ENCODE results near the gene POLRMT.
"Not testable (repeated sequence)": the region's sequence is repeated elsewhere in the genome, so short reads cannot be mapped to it uniquely, and the experiment has no call there.

POLRMT gene

GRCh38 chr19:613732-614567, 19.4 kb downstream of the POLRMT start:
- no peaks in the 10 kb centered on the region for H3K27me3 ChIP-seq
- no peak overlapping the region for H3K4me2 ChIP-seq
- no peaks in the 10 kb centered on the region for H3K9me3 ChIP-seq
- H3K27ac ChIP-seq, result no peak overlapping the region
- peaks cover 41% of the 10 kb centered on the region for H3K36me3 ChIP-seq
- H4K20me1 ChIP-seq, result 0 out of 2 replicates have a peak, but pooled peaks cover 4% of the 10 kb centered on the region
- no peak overlapping the region for H3K9ac ChIP-seq
- H3K4me1 ChIP-seq, result peaks cover 44% of the 10 kb centered on the region
- TF ChIP-seq Cebpa-rat (IDR thresholded peaks at IDR 0.05), result no peak
- no peak overlapping the region for H3K4me3 ChIP-seq

GRCh38 chr19:612941-613340, 20.4 kb downstream of the POLRMT start:
- Histone ChIP-seq H3K27ac (no peak overlapping the region), H3K27me3 (no peaks in the 10 kb centered on the region), H3K4me2 (peak overlapping the region; percentile 91), H3K4me3 (no peak overlapping the region), H3K9me3 (no peaks in the 10 kb centered on the region), H4K20me1 (0 out of 2 replicates have a peak, but pooled peaks cover 4% of the 10 kb centered on the region), H3K4me1 (peaks cover 54% of the 10 kb centered on the region), H3K36me3 (peaks cover 31% of the 10 kb centered on the region), H3K9ac (no peak overlapping the region)
- TF ChIP-seq Cebpa-rat (IDR thresholded peaks at IDR 0.05), result no peak

- Histone ChIP-seq H3K4me3 (peak overlapping the region; percentile 56), H3K27ac (peak overlapping the region; percentile 85)
These were observed 21.9 kb downstream of the POLRMT start for GRCh38 chr19:611481-611868.

GRCh38 chr19:610801-611480, 22.4 kb downstream of the POLRMT start:
- TF ChIP-seq Cebpa-rat (IDR thresholded peaks at IDR 0.05), result no peak; the same call in 1 of the 2 replicates

More at GRCh38 chr19:611481-611868, 21.9 kb downstream of the POLRMT start:
- Histone ChIP-seq H3K36me3 (peaks cover 23% of the 10 kb centered on the region), H3K9me3 (no peaks in the 10 kb centered on the region), H3K27me3 (no peaks in the 10 kb centered on the region), H3K4me2 (peak overlapping the region; percentile 91), H3K9ac (peak overlapping the region; percentile 60), H4K20me1 (0 out of 2 replicates have a peak, but pooled peaks cover 4% of the 10 kb centered on the region), H3K4me1 (peaks cover 64% of the 10 kb centered on the region)
- TF ChIP-seq Cebpa-rat (IDR thresholded peaks at IDR 0.05), result no peak

GRCh38 chr19:610071-610800, 23.1 kb downstream of the POLRMT start:
- Histone ChIP-seq H3K27me3 (no peaks in the 10 kb centered on the region), H3K4me1 (peaks cover 59% of the 10 kb centered on the region), H3K36me3 (peaks cover 18% of the 10 kb centered on the region), H3K4me3 (peak overlapping the region; percentile 56), H3K9me3 (no peaks in the 10 kb centered on the region), H3K9ac (peak overlapping the region; percentile 60), H4K20me1 (no peaks in the 10 kb centered on the region), H3K27ac (peak overlapping the region; percentile 85), H3K4me2 (peak overlapping the region; percentile 91)
- no peak for TF ChIP-seq Cebpa-rat (IDR thresholded peaks at IDR 0.05)

More at GRCh38 chr19:610801-611480, 22.4 kb downstream of the POLRMT start:
- peaks cover 23% of the 10 kb centered on the region for H3K36me3 ChIP-seq
- peak overlapping the region; percentile 56 for H3K4me3 ChIP-seq
- H4K20me1 ChIP-seq, result 0 out of 2 replicates have a peak, but pooled peaks cover 4% of the 10 kb centered on the region
- H3K4me1 ChIP-seq, result peaks cover 64% of the 10 kb centered on the region
- H3K4me2 ChIP-seq, result peak overlapping the region; percentile 91
- peak overlapping the region; percentile 60 for H3K9ac ChIP-seq
- H3K9me3 ChIP-seq, result no peaks in the 10 kb centered on the region
- no peaks in the 10 kb centered on the region for H3K27me3 ChIP-seq
- H3K27ac ChIP-seq, result peak overlapping the region; percentile 85

GRCh38 chr19:609004-609346, 24.4 kb downstream of the POLRMT start:
- peak overlapping the region; percentile 91 for H3K4me2 ChIP-seq
- peak overlapping the region; percentile 48; the same call in 1 of the 2 replicates for H3K9ac ChIP-seq
- H3K36me3 ChIP-seq, result peaks cover 7% of the 10 kb centered on the region
- no peaks in the 10 kb centered on the region for H4K20me1 ChIP-seq
- TF ChIP-seq Cebpa-rat (IDR thresholded peaks at IDR 0.05), result no peak
- H3K27me3 ChIP-seq, result no peaks in the 10 kb centered on the region
- peaks cover 59% of the 10 kb centered on the region for H3K4me1 ChIP-seq
- H3K9me3 ChIP-seq, result no peaks in the 10 kb centered on the region
- H3K27ac ChIP-seq, result peak overlapping the region; percentile 85
- H3K4me3 ChIP-seq, result peak overlapping the region; percentile 56; the same call in 1 of the 2 replicates

GRCh38 chr19:608155-609003, 25.0 kb downstream of the POLRMT start:
- Histone ChIP-seq H3K36me3 (peaks cover 7% of the 10 kb centered on the region), H3K27ac (peak overlapping the region; percentile 85), H4K20me1 (no peaks in the 10 kb centered on the region), H3K4me2 (peak overlapping the region; percentile 91), H3K9ac (peak overlapping the region; percentile 48; the same call in 1 of the 2 replicates), H3K4me1 (peaks cover 59% of the 10 kb centered on the region), H3K4me3 (no peak overlapping the region), H3K27me3 (no peaks in the 10 kb centered on the region), H3K9me3 (no peaks in the 10 kb centered on the region)
- TF ChIP-seq Cebpa-rat (IDR thresholded peaks at IDR 0.05), result no peak

GRCh38 chr19:607301-608154, 25.8 kb downstream of the POLRMT start:
- Histone ChIP-seq H3K36me3 (no peaks in the 10 kb centered on the region), H3K9me3 (peaks cover 7% of the 10 kb centered on the region; the same call in 1 of the 2 replicates), H3K4me2 (peak overlapping the region; percentile 91; the same call in 1 of the 2 replicates), H4K20me1 (no peaks in the 10 kb centered on the region), H3K27me3 (no peaks in the 10 kb centered on the region), H3K4me1 (peaks cover 52% of the 10 kb centered on the region), H3K27ac (peak overlapping the region; percentile 85; the same call in 1 of the 2 replicates), H3K4me3 (no peak overlapping the region), H3K9ac (0 out of 2 replicates have a peak overlapping the region, but pooled peaks have one; percentile 48)
- no peak for TF ChIP-seq Cebpa-rat (IDR thresholded peaks at IDR 0.05)

GRCh38 chr19:605061-605971, 28.0 kb downstream of the POLRMT start:
- not testable (repeated sequence) for H4K20me1 ChIP-seq, H3K27ac ChIP-seq, H3K27me3 ChIP-seq, H3K36me3 ChIP-seq, H3K4me3 ChIP-seq, H3K4me2 ChIP-seq, H3K9ac ChIP-seq
- H3K9me3 ChIP-seq, result peaks cover 24% of the 10 kb centered on the region
- peaks cover 34% of the 10 kb centered on the region for H3K4me1 ChIP-seq
